GM18907 (cell line): ENCODE results near the gene TRPV4.
"Not testable (repeated sequence)": the region's sequence is repeated elsewhere in the genome, so short reads cannot be mapped to it uniquely, and the experiment has no call there.

Source experiments
- ATAC-seq: cut with Tn5 transposase; IDR thresholded peaks from one replicate; pipeline ENCODE4 v1.9.1; 2021; ENCODE audit warnings: mild to moderate bottlenecking, moderate library complexity; ENCODE audit not compliant: unreplicated experiment

TRPV4 gene

DNA sequence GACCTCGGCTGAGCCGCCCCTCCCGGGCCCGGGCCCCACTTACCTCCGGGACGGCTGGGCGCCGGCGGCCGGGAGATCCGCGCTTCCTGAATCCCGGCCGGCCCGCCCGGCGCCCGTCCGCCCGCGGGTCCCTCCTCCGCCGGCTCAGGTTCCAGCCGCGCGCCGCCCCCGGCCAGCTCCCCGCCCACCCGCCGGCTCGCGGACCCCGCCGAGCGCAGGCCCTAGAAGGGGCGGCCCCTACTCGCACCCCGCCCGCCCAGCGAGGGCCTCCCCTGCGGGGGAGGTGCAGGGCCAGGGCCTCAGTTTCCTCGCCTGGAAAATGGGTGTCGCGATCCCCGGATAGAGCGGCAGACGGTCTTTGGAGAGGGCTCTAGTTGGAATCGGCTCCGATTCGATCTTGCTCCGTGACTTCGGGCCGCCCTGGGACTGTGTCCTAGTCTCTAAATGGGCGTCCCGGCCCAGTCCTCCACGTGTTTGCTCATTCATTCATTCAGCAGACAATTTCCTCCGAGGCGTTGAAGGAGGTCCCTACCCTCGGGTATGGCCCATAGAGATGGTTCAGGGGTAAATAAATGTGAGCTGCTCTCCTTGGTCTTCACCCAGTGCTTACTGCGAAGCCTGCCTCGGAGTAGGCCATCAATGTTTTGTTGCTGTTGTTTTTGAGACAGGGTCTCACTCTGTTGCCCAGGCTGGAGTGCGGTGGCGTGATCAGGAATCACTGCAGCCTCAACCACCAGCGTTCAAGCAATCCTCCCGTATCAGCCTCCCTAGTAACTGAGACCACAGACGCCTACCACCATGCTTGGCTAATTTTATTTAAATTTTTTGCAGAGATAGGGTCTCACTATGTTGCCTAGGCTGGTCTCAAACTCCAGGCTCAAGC, at the start of gene TRPV4:
TRPV4 (minus strand) TSS at position 92 of the 883 bp plus-strand sequence. CDS start 18,602 bp downstream, outside the sequence.
- no peak for ATAC-seq

DNA sequence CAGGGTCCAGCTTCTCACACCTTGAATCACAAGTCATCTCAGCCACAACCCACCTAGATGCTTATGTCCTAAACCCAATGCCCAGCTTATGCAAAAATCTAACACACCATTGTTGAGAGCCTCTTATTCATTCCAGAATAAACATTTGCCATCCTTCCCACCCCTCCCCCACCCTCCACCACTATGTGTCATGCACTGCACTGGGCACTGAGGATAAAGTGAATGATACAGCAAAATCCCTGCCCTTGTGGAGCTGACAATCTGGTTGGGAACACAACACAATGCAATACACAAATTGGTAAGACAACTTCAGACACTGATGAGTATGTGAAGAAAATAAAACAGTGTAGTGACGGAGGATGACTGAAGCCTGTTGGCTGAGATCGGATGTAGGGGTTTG, 48.6 kb upstream of the TRPV4 start:
- no peak for ATAC-seq

DNA sequence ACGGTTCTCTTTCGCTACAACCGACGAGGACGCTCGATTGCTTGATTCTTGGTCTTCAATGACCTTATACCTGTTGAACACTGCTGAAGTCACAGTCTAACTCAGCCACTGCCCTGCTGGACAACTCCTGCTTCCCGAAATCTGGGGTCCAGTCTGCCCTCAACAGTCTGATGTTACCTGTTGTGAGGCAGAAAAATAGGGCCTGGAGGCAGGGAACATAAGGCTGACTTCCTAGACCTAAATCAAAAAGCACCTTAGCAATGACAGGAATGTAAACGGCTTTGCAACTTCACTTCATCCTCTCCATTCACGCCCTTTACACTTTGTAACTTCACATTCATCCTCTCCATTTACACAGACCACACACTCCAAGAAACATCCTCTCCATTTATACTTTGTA, 47.7 kb upstream of the TRPV4 start:
- ATAC-seq: no peak

DNA sequence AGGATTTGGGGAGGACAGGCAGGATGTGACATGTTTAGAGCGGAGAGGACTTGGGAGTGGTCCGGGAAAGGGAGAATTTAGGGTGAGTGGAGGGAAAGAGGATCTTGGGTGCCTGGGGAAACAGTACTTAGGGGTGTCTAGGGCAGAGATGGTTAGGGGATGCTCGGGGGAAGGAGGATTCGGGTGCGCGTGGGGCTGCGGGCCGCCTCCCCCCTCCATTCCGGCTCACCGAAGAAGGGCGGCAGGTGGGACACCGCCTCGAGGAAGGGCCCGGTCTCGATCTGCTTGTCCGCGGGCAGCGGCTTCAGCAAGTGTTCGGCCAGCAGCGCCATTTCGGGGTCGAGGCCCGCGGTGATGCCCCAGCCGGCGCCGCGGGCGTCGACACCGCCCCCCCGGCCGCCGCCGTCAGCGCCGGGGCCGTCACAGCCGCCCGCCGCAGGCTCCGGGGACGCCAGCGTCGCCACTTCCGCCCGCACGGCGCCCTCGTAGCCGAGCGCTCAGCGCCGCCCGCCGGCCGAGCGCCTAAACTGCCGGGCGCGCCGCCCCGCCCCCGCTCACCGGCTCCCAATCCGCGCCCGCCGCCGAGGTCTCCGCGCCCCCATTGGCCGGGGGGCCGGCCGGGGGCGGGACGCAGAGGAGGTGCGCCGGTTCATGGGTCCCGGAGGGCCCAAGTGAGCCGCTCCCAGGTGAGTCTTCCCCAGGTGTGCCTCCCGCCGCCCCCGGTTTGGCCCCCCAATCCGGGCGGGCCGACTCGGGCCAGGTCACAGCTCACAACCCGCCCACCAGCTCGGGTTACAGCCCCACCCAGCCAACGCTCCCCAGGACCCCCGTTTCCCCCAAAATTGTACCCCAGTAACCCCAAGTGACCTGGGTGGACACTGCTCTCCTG, 47.1 kb upstream of the TRPV4 start, which contains the start of gene GLTP:
GLTP (minus strand) TSS at position 499 of the 889 bp plus-strand sequence; CDS start at position 332, 167 bp downstream.
- peak; percentile 93 for ATAC-seq

DNA sequence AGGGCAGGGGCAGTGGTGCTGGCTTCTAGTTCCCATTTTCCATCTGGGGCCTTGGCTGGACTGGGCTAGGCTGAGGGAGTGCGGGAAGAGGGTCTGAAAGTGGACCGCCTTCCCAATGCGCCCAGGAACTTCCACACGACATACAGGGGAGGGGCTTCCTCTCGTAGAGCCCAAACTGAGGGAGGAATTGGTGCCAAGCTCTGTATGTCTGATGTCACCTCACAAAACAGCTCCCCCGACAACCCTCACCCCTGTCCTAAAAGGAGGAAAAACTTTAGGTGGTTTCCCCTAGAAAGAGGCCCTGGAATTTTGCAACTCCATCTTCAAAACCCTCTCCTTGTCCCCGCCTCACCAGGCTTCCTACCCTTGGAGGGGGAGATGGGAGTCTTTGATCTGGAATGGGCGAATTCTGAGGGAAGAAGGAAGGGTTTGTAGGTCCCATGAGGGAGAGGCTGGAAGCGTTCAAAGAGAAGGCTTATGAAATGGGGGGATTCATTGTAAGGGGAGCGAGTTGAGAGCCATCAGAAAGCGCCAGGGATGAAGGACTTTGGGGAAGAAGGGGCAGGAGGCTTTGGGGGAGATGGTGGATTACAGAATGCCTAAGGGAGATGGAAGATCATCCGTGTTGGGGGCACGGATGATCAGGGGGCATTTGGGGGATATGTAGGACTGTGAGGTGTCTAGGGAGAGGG, 46.3 kb upstream of the TRPV4 start:
- no peak for ATAC-seq

DNA sequence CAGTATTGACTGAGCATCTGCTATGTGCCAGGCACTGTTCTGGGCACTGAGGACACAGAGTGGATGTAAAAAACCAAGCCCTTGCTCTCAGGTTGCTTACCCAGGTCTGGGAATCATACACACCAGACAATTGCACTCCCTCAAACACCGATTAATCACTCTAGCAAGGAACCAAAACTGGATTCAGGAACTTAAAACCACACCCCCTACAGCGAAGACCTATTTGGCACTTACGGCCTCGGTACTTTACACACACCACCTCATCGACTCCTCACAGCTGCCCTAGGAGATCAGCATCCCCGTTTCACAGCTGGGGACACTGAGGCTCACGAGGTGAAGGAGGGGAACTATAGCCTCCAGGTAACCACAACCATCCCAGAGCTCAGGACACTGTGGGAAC, 45.6 kb upstream of the TRPV4 start:
- no peak for ATAC-seq

DNA sequence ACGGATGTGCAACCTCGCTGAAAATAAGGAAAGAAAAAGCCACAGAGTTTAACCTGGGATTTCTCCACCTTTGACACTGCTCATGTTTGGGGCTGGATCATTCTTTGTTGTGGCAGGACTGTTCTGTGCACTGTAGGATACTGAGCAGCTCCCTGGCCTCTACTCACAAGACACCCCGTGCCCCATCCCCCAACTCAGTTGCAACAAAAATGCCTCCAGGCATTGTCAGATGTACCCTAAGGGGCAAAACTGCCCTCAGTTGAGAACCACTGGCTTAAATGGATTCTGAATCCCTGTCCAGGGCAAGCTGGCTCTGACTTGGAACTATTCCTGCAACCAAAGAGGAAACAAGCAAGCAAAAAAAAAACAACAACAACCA, 45.0 kb upstream of the TRPV4 start:
- no peak for ATAC-seq

DNA sequence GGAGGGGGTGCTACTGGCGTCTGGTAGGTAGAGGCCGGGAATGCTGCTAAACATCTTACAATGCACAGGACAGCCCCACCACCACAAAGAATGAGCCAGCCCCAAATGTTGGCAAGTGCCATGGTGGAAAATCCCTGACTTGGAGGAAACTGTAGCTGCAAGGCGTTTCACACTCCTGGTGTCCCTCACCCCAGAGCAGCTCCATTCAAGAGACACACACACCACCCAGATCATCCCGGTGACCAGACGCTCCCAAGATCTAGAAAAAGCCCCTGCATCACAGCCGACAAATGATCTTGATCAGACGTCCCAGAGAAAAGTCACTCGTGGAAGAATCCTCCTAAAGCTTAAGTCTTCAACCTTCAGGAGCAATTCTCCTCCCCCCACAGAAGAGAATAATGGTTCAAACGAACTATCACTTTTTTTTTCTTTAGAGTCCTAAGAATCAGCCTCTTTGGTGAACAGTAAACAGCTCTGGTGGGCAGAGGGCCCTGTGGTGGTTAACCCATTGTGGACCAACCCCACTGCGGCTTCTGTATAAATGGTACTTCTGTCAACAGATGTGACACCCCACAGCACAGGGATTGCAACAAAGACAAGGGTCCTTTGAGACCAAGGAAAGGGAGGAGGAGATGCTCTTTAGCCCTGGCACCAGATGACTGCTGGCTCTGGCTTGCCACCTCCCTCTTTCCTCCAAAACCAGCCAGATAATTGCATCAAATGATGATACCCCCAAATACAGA, 44.5 kb upstream of the TRPV4 start:
- ATAC-seq: no peak

DNA sequence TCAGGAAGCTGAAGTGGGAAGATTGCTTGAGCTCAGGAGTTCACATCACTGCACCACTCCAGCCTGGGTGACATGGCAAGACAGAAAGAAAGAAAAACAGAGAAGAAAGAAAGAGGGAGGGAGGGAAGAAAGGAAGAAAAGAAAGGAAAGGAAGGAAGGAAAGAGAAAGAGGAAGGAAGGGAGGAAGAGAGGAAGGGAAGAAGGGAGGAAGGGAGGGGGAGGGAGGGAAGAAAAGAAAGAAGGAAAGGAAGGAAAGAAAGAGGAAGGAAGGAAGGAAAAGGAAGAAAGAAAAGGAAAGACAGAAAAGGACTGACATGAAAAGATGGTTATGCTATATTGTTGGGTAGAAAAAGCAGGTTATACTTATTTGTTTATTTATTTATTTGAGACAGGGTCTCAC, 43.2 kb upstream of the TRPV4 start:
- no peak for ATAC-seq

DNA sequence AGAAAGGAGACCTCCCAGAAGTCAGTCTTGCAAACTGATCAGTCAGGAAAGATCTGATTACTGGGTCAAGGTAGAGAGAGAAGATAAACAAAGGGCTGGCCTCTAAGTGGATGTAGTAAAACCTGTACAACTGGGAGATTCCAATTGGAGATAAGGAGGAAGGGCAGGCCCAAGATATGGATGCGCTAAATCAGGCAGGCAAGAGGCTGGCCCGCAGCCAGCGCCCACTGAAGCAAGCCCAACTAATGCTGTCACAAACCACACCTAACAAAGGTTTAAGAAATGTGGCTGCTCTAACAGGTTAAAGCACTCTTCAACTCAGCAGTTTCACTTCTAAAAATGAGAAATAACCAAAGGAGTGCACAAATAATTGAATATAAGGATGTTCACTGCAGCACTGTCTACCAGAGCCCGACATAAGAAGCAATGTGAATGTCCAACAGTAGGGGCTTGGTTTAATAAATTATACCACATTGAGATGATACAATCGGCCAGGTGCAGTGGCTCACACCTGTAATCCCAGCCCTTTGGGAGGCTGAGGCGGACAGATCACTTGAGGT, 42.5 kb upstream of the TRPV4 start:
- no peak for ATAC-seq

DNA sequence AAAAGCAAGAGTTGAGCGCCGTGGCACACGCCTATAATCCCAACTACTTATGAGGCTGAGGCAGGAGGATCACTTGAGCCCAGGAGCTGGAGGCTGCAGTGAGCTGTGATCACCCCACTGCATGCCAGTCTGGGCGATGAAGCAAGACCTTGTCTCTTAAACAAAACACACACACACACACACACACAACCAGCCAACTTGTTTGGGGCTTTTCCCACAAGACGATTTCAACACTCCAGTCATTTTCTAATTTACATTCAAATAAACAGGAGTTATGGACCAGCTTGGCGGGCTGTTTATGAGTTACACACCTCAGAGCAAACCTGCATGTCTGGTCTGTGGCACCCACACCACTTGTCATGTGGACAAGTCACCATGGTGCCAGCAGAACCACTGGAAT, 40.5 kb upstream of the TRPV4 start:
- no peak for ATAC-seq

DNA sequence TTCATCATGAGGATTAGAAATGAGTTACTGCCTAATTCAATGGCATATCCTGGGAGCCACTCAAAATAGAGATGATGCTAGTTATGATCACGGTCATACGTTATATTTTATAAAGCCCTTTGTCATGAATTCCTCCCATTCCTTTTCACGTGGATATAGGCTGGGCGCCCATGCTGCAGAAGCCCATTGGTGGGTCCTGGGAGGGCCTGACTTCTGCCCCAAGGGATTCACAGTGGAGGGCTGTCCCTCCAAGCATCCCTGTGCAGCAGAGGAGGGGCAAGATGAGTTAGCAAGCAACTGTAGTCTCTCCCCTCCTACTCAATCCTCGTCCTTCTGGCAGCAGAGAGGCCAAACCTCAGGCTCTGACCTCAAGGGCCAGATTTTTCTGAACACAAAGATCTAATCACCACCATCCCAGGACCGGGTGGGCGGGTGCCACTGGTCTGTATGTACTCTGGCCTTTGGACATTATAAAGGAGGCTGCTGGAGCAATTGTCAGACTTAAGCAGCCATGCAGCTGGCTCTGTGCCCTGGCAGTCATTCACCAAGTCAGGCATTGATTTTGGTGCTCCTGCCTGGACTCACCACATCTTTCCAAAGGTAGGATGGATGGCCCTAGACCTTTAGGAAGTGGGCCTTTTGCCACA, 38.6 kb upstream of the TRPV4 start:
- ATAC-seq: no peak

DNA sequence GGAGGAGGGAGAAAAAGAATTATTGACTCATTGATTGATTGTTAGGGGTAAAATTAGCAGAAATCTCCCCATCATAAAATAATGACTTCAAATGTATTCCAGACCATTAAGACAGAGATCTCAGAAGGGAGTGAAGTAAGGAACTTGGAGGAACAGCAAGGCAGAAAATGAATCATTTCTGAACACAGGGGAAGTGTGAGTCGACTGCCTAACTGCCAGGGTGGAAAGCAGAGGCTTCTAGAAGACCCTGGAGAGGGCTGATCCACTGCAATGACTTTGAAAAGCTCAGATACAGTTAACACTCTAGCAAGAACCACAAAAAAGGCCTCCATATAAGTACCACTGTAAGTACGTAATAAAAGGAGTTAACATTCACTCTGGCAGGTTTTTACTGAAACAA, 37.5 kb upstream of the TRPV4 start:
- no peak for ATAC-seq

DNA sequence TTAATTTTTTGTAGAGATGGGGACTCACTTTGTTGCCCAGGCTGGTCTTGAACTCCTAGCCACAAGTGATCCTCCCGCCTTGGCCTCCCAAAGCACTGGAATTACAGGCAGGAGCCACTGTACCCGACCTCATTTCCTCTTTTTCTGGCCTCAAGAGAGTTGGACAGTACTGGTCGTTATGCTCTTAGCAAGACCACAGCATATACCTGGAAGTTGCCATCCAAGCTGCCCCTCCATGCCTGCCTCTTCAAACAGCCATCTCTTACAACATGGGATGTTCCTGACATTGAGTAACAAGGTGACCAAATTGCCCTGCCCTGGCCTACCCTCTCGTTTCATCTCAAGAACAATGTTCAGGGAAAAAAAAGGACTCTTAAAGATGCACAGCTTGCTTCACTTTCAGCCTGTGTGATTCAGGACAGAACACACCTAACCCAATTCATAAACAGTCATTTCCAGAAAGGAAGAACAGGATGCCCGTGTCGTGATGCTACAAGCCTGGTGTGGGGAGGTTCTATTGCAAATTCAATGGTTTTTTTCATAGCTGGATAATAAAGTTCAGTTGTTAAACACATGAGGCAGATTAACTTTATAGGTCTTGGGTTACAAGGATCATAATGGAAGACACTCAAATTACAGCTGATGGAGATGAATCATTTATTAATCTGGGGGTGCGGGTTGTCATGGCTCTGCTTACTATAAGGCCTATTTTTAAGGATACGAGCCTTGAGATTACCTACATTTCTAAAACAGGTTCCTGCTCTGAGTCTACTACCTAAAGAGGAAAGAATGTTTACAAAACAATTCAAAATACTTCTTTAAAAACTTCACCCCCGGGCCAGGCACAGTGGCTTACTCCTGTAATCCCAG, 35.2 kb upstream of the TRPV4 start:
- no peak for ATAC-seq

DNA sequence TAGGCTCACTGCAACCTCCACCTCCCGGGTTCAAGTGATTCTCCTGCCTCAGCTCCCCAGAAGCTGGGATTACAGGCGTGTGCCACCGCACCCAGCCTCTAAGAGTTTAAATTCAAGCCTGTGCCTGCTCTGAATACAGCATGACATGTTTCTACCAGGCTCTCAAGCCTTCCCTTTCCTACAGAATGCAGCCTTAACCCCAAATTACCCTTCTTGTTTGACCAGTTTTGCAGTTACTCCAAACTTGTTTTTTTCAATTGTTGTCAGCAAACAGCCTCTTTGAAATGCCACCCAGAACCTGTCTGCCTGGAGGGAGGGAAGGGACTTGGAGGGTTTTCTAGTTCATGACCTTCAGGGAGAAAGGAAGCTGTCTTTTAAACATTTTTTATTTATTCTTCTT, 31.7 kb upstream of the TRPV4 start:
- no peak for ATAC-seq

DNA sequence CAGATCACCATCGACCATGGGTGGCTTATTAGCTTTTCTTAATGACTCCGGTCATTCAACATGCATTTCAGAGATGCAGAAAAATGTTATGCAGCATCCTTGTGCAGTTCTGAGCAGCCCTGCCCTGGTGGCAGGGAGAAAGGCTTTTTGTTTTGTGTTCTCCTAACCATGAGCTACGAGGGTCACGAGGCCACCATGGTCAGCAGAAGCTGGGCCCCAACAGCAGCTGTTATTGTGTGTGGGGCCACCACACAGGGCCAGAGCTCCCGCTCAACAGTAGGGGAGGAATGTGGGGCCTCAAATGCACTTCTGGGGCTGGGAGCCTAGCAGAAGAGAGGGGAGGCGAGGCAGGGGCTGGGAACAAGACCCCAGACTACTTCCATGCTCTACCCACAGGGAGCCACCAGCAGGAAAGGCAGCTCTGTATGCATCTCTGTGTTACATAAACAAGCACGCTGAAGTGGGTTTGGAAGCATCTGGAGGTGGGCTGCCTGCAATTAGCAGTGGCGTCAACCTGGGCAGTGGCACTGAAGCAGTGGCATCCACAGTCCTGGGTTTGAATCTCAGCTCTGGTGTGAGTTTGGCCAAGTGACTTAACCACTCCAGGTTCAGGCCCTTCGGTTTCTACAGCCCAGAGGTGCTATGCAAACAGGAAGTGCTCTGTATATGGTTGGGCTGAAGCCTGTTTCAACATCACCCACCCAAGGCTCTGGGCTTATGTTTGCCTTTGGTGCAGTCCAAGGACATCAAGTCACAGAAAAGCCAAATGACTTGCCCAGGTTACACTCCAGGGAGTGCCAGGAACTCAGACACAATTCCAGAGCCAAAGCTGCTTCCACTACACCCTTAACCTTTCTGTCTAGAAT, 30.9 kb upstream of the TRPV4 start:
- ATAC-seq: no peak

DNA sequence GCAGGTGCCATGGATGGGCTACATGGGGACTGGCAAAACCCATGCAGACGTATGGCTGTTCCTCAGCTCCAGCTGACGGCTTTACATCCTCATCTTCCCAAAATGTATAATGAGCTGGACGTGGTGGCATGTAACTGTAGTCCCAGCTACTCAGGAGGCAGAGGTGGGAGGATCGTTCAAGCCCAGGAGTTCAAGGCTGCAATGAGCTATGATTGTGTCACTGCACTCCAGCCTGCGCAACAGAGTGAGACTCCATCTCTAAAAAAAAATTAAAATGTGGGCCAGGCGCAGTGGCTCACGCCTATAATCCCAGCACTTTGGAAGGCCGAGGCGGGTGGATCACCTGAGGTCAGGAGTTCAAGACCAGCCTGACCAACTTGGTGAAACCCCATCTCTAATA, 29.3 kb upstream of the TRPV4 start:
- not testable (repeated sequence) for ATAC-seq
